K562 (cell line): ENCODE data around the gene TENT4A. TPM values are rescaled to one million over a fixed set of nuclear protein-coding genes. Genes with fewer than 3 reads are reported as not detected.
A peak's percentile ranks its signal among the peaks of the same experiment; 100 is the strongest.

ENCODE experiments used
- BRF1 ChIP-seq: IDR thresholded peaks from 3 replicates; pipeline ENCODE4 v1.6.1; 2011; ENCODE audit warnings: borderline replicate concordance, mild to moderate bottlenecking; ENCODE audit not compliant: insufficient read length; ENCODE audit errors: extremely low read depth
- CBFA2T2 ChIP-seq: fragments of 450-650 bp; conservative IDR thresholded peaks from 2 replicates; pipeline ENCODE4 v1.6.1; 2017; ENCODE audit warnings: mild to moderate bottlenecking
- PHTF2 ChIP-seq: fragments of 250-450 bp; sonication (Bioruptor Pico); IDR thresholded peaks from 2 replicates; pipeline ENCODE4 v1.5.0; 2021; ENCODE audit warnings: mild to moderate bottlenecking
- PRMT5 ChIP-seq: sonication (generic); formaldehyde crosslinking; IDR thresholded peaks from 2 replicates; pipeline ENCODE4 v1.5.0; 2020; ENCODE audit warnings: missing genetic modification reagents
- ZNF263 ChIP-seq: sonication (generic); formaldehyde crosslinking; IDR thresholded peaks from 2 replicates; pipeline ENCODE4 v1.8.0; 2022; ENCODE audit warnings: mild to moderate bottlenecking, missing genetic modification reagents, borderline replicate concordance
- polyA plus RNA-seq, 8 experiments: library from polyadenylated mRNA; depleted of rRNA in 4 of 8; stranded (reverse) in 5 of 8; unstranded in 3 of 8; fragments of >200 nt; fragmentation: Nextera tagmentation in 2 of 8; fragmentation: Illumina TruSeq in 1 of 8; extraction: Ambion mirVana in 2 of 8; extraction: Trizol in 1 of 8; gene quantifications; 2 replicates each; pipeline versions ENCODE4 v1.2.1 to v1.2.3, GENCODE V29; 2011 to 2014; ENCODE audit warnings: inconsistent platforms in 1 of 8, missing spikeins in 1 of 8
- total RNA-seq, 7 experiments: library from RNA; depleted of rRNA in 6 of 7; stranded (reverse); fragments of >200 nt in 6 of 7; fragmentation: Illumina TruSeq in 2 of 7; extraction: Trizol in 2 of 7; gene quantifications; 2 replicates each; pipeline versions ENCODE4 v1.2.1 to v1.2.3, GENCODE V29; 2011 to 2021; ENCODE audit warnings: low replicate concordance in 1 of 7
- TF ChIP-seq, protein P1 (sequence below), 2 experiments: fragments of 450-650 bp; IDR thresholded peaks; 2 replicates each; pipeline ENCODE4 v1.6.1; 2018; ENCODE audit warnings: mild to moderate bottlenecking in 2 of 2, low read depth in 1 of 2; ENCODE audit not compliant: partially characterized antibody in 2 of 2
- TF ChIP-seq, protein P2 (sequence below): sonication (generic); formaldehyde crosslinking; IDR thresholded peaks from 2 replicates; pipeline ENCODE4 v1.9.0; 2022; ENCODE audit warnings: mild to moderate bottlenecking, missing genetic modification reagents
- TF ChIP-seq, protein P3 (sequence below): fragments of 450-650 bp; formaldehyde crosslinking; IDR thresholded peaks from 2 replicates; pipeline ENCODE4 v1.4.0; 2020; ENCODE audit warnings: mild to moderate bottlenecking, mixed read lengths
- TF ChIP-seq, protein P4 (sequence below): sonication (generic); formaldehyde crosslinking; IDR thresholded peaks from 2 replicates; pipeline ENCODE4 v1.5.0; 2020; ENCODE audit warnings: missing genetic modification reagents
- TF ChIP-seq, protein P5 (sequence below), 2 experiments: fragments of 450-650 bp; formaldehyde crosslinking in 1 of 2; IDR thresholded peaks; 2 replicates each; pipeline versions ENCODE4 v1.4.0 to v1.6.1; 2014 to 2020; ENCODE audit warnings: mild to moderate bottlenecking in 2 of 2, borderline replicate concordance in 1 of 2, low read depth in 1 of 2

Gene TENT4A
- total and polyA plus RNA-seq, 9 of the 15 experiments (the other 6 are each of a cell fraction or from before 2014, with no cell fraction given) = 1.3 to 27.3 (median 13.0) TPM

DNA sequence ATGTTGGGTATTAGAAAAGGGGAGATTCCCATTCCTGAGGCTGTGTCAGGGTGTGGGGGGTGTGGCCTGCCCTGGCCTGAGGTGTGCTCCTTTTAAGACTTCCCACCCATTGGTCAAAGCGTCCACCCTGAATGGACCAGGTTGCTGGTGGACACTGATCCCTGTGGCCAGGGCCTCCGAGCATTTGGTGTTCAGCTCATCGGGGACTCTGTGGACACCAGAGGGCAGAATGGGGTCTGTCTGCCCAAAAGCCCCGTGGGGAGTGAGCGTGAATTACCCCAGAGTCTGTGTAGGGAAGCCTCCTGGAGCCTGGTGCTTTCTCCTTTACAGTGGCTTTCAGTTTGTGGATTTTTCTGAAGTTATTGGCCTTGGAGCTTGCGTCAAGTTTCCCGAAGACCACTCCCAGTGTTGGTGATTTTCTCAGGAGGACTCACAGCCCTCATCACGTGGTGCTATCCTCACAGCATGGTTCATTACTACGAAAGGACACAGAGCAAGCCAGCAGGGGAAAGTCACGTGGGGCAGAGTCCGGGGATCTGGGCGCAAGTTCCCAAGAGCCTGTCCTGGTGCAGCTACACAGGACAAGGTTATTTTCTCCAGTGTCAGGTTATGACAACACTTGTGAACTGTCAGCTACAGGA, 55.5 kb downstream of the TENT4A start (continued):
- TF ChIP-seq, protein P1, sequence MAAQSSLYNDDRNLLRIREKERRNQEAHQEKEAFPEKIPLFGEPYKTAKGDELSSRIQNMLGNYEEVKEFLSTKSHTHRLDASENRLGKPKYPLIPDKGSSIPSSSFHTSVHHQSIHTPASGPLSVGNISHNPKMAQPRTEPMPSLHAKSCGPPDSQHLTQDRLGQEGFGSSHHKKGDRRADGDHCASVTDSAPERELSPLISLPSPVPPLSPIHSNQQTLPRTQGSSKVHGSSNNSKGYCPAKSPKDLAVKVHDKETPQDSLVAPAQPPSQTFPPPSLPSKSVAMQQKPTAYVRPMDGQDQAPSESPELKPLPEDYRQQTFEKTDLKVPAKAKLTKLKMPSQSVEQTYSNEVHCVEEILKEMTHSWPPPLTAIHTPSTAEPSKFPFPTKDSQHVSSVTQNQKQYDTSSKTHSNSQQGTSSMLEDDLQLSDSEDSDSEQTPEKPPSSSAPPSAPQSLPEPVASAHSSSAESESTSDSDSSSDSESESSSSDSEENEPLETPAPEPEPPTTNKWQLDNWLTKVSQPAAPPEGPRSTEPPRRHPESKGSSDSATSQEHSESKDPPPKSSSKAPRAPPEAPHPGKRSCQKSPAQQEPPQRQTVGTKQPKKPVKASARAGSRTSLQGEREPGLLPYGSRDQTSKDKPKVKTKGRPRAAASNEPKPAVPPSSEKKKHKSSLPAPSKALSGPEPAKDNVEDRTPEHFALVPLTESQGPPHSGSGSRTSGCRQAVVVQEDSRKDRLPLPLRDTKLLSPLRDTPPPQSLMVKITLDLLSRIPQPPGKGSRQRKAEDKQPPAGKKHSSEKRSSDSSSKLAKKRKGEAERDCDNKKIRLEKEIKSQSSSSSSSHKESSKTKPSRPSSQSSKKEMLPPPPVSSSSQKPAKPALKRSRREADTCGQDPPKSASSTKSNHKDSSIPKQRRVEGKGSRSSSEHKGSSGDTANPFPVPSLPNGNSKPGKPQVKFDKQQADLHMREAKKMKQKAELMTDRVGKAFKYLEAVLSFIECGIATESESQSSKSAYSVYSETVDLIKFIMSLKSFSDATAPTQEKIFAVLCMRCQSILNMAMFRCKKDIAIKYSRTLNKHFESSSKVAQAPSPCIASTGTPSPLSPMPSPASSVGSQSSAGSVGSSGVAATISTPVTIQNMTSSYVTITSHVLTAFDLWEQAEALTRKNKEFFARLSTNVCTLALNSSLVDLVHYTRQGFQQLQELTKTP (IDR thresholded peaks at IDR 0.05; ENCODE audit: low read depth in 1 of 2, partially characterized antibody in 2 of 2) = no peak
- no peak for TF ChIP-seq PRMT5 (CRISPR knock-in tag)
- TF ChIP-seq, protein P2, sequence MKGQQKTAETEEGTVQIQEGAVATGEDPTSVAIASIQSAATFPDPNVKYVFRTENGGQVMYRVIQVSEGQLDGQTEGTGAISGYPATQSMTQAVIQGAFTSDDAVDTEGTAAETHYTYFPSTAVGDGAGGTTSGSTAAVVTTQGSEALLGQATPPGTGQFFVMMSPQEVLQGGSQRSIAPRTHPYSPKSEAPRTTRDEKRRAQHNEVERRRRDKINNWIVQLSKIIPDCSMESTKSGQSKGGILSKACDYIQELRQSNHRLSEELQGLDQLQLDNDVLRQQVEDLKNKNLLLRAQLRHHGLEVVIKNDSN = peak; percentile 83
- TF ChIP-seq PHTF2 = no peak
- TF ChIP-seq, protein P3, sequence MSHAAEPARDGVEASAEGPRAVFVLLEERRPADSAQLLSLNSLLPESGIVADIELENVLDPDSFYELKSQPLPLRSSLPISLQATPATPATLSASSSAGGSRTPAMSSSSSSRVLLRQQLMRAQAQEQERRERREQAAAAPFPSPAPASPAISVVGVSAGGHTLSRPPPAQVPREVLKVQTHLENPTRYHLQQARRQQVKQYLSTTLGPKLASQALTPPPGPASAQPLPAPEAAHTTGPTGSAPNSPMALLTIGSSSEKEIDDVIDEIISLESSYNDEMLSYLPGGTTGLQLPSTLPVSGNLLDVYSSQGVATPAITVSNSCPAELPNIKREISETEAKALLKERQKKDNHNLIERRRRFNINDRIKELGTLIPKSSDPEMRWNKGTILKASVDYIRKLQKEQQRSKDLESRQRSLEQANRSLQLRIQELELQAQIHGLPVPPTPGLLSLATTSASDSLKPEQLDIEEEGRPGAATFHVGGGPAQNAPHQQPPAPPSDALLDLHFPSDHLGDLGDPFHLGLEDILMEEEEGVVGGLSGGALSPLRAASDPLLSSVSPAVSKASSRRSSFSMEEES (CRISPR knock-in tag) = peak; percentile 40
- TF ChIP-seq, protein P4, sequence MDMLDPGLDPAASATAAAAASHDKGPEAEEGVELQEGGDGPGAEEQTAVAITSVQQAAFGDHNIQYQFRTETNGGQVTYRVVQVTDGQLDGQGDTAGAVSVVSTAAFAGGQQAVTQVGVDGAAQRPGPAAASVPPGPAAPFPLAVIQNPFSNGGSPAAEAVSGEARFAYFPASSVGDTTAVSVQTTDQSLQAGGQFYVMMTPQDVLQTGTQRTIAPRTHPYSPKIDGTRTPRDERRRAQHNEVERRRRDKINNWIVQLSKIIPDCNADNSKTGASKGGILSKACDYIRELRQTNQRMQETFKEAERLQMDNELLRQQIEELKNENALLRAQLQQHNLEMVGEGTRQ (CRISPR knock-in tag) = peak; percentile 85
- TF ChIP-seq, protein P5, sequence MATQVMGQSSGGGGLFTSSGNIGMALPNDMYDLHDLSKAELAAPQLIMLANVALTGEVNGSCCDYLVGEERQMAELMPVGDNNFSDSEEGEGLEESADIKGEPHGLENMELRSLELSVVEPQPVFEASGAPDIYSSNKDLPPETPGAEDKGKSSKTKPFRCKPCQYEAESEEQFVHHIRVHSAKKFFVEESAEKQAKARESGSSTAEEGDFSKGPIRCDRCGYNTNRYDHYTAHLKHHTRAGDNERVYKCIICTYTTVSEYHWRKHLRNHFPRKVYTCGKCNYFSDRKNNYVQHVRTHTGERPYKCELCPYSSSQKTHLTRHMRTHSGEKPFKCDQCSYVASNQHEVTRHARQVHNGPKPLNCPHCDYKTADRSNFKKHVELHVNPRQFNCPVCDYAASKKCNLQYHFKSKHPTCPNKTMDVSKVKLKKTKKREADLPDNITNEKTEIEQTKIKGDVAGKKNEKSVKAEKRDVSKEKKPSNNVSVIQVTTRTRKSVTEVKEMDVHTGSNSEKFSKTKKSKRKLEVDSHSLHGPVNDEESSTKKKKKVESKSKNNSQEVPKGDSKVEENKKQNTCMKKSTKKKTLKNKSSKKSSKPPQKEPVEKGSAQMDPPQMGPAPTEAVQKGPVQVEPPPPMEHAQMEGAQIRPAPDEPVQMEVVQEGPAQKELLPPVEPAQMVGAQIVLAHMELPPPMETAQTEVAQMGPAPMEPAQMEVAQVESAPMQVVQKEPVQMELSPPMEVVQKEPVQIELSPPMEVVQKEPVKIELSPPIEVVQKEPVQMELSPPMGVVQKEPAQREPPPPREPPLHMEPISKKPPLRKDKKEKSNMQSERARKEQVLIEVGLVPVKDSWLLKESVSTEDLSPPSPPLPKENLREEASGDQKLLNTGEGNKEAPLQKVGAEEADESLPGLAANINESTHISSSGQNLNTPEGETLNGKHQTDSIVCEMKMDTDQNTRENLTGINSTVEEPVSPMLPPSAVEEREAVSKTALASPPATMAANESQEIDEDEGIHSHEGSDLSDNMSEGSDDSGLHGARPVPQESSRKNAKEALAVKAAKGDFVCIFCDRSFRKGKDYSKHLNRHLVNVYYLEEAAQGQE (IDR thresholded peaks at IDR 0.05; ENCODE audit: borderline replicate concordance) = peak; percentile 8; the same call in 1 of the 2 replicates
- TF ChIP-seq, protein P5 (CRISPR knock-in tag; IDR thresholded peaks at IDR 0.05; ENCODE audit: low read depth) = no peak
- peak; percentile 37 for TF ChIP-seq CBFA2T2
- no peak for TF ChIP-seq BRF1
- no peak for TF ChIP-seq ZNF263 (CRISPR knock-in tag)
- TF ChIP-seq, all 486 proteins: peak for 9
